GM12891 (cell line): Measurements from ENCODE around the gene KCTD15.

Source experiments
- DNase-seq: peaks from one replicate; pipeline ENCODE4 v3.0.0; 2011; ENCODE audit warnings: low spot score; ENCODE audit not compliant: insufficient read length
- FAIRE-seq: peaks from 2 replicates; lab custom pipeline; 2011; peaks lifted over from hg19 to GRCh38; lab: Jason Lieb, UNC
- PAX5 ChIP-seq: IDR thresholded peaks from 2 replicates; pipeline ENCODE4 v1.6.1; 2011; ENCODE audit warnings: low read length, moderate library complexity, mild to moderate bottlenecking; ENCODE audit not compliant: insufficient read depth, severe bottlenecking
- POLR2A ChIP-seq: IDR thresholded peaks from 2 replicates; pipeline ENCODE4 v1.6.1; 2011; ENCODE audit warnings: low read depth, low read length, control low read depth
- POLR2AphosphoS5 ChIP-seq: IDR thresholded peaks from 2 replicates; pipeline ENCODE4 v1.6.1; 2011; ENCODE audit warnings: low read depth, low read length, control low read depth
- POU2F2 ChIP-seq: IDR thresholded peaks from 2 replicates; pipeline ENCODE4 v1.6.1; 2011; ENCODE audit warnings: low read depth, mild to moderate bottlenecking, control low read depth, low read length, moderate library complexity
- SPI1 ChIP-seq: IDR thresholded peaks from 2 replicates; pipeline ENCODE4 v1.6.1; 2011; ENCODE audit warnings: low read depth, low read length, control low read depth
- TAF1 ChIP-seq: IDR thresholded peaks from 2 replicates; pipeline ENCODE4 v1.6.1; 2011; ENCODE audit warnings: low read depth, low read length, control low read depth

Gene KCTD15

DNA sequence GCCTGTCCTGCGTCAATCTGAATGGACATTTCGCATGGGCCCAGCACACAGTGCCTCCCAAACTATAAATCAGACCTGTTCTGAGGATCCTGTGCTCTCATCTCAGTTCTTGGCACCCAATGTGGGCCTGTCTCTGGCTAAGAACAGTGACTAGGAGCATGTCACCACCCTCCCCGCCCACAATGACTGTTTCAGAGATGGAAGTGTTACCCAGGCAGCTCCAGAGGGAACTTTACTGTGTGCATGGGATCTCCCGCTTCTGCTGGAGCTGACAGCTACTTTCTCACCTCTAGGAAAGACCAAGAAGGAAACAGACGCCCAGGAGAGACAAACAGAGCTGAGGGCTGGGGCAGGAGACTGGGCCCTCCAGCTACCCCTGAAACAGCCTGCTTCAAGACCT is 45.0 kb downstream of the KCTD15 start:
- FAIRE-seq = no peak
- no peak for DNase-seq
- TF ChIP-seq POLR2AphosphoS5 (no peak), POU2F2 (no peak), SPI1 (no peak), TAF1 (no peak), POLR2A (no peak), PAX5 (no peak)

DNA sequence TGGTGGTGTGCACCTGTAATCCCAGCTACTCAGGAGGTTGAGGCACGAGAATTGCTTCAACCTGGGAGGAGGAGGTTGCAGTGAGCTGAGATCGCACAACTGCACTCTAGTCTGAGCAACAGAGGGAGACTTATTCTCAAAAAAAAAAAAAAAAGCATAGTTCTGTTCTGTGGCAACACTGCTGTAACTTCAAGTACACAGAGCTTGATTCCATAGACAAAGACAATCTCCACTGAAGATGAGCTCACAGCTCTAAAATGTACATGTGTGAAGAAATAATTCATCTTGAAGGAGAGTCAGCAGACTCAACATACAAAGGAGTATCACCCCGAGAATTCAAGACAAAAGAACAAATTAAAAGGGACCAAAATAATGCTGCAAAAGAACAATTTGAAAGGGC is 47.8 kb downstream of the KCTD15 start:
- TF ChIP-seq POU2F2 (no peak), POLR2AphosphoS5 (no peak), SPI1 (no peak), POLR2A (no peak), TAF1 (no peak), PAX5 (no peak)
- FAIRE-seq (no peak), DNase-seq (no peak)

DNA sequence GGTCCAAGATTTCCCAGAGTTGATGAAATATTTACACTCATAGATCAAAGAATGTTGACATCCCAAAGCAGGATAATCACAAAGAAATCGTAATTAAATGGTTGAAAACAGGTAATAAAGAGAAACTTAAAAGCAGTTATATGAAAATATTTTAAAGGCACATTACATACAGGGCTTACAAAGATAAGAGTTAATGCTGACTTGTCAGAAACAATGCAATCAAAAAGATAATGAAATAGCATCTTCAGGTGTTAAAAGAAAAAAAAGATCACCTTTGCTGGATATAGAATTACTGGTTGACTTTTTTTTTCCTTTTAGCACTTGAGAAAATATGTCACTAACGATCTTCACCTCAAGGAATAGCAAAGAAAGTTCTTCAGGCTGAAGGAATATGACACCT is 48.8 kb downstream of the KCTD15 start:
- TF ChIP-seq SPI1 = no peak
- no peak for TF ChIP-seq POLR2A
- TF ChIP-seq PAX5 = no peak
- TF ChIP-seq POLR2AphosphoS5 = no peak
- no peak for TF ChIP-seq POU2F2
- TF ChIP-seq TAF1 = no peak
- no peak for DNase-seq
- no peak for FAIRE-seq

DNA sequence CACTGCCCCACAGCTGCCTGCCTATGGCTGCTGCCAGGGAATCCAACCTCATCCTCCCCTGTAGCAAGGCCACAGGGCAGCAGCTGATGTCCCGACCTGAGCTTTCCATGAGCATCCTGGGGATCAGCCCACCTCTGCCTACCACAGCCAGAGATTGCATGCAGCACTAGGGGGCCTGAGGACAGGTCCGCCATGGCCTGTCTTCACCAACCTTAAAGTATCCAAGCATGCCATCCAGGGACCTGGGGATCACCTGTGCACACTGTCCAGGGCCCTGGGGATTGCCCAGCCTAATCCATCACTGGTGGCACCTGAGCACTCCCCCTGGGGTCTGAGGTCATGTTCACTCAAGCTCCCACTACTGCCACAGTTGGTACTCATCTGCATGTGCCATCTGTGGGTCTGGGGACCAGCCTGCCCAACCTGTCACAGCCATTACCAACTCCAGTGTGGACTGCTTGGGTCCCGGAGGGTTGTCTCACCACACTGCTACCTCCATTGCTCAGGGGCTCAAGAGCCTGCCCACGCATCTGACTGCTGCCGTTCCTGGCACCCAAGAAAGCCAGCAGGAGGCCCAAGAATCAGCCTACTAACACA is 53.0 kb downstream of the KCTD15 start:
- FAIRE-seq = no peak
- DNase-seq = no peak
- TF ChIP-seq PAX5 (no peak), SPI1 (no peak), POLR2A (no peak), POU2F2 (no peak), TAF1 (no peak), POLR2AphosphoS5 (no peak)

DNA sequence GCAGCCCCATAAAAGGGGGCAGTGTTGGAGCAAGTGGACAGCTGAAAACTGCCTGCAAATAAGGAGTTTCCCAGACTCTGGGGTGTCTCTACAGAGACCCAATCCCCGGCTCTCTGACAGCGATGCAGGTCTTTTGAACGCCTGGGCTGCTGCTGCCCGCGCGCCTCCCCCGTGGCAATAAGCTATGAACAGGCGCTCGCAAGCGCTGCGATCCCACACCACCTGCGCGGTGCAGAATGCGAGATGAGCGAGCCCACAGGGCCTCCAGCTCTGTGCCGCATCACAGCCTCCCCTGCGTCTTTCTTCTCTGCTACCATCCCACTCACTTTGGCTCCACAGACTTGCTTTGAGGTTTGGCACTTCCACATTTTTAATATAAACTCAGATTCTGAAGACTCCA is 62.3 kb downstream of the KCTD15 start:
- TF ChIP-seq TAF1 (no peak), POU2F2 (no peak), POLR2AphosphoS5 (no peak), PAX5 (no peak), POLR2A (no peak)
- FAIRE-seq (no peak), DNase-seq (no peak)

DNA sequence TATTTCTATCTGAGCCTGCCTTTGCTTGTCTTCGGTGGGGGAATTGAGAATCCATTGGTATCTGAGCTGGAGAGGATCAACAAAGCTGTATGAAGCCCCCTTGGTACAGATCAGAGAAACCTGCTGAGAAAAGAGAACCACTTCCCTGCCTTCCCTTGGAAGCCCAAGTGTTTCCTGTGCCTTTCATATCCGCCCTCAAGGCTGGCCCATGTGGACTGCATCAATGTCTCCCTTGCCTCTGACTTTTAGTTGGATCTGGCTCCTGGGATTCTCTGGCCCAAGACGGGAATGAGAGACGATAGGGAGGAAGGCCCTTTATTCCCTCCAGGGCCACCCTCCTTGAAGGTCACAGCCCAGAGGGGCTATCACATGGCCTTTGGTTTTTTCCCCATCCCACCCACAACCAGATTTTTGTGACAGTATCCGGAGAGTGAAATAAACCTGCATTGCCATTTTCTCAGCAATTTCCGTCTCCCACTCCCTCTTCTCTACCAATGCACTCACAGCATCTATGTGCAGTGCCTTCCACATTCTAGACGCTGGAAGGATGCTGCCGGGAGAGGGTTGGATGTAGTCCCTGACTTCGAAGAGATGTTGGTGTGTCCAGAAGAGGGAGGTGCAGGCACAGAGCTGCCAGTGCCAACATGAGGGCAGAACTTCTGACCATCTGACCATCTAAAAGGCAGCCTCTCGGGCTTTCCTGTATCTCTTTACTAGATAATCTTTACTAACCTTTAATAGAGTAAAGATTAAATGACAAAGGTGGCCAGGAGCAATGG is 63.8 kb downstream of the KCTD15 start:
- FAIRE-seq (no peak), DNase-seq (no peak)
- TF ChIP-seq POLR2AphosphoS5 = no peak
- TF ChIP-seq PAX5 = no peak
- TF ChIP-seq SPI1 = no peak

DNA sequence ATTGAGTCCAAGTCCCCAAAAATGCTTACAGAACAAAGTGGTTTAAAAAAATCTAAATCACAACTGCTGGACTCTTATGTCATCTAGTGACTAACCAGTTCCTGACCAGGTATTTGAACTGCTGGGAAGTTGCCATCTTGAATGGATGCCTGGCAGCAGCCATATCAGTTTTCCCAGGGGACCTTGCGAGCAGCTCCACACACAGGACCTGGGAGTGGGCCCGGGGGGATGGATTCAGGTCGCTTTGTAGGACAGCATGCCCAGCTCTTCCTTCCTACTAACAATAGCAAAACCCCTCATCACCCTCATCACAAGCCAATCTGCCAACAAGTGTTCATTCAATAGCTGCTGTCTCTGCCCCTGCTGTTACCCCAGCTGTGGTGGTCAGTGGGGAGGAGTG is 65.3 kb downstream of the KCTD15 start:
- no peak for TF ChIP-seq TAF1
- TF ChIP-seq POLR2AphosphoS5 = no peak
- FAIRE-seq (no peak), DNase-seq (no peak)

DNA sequence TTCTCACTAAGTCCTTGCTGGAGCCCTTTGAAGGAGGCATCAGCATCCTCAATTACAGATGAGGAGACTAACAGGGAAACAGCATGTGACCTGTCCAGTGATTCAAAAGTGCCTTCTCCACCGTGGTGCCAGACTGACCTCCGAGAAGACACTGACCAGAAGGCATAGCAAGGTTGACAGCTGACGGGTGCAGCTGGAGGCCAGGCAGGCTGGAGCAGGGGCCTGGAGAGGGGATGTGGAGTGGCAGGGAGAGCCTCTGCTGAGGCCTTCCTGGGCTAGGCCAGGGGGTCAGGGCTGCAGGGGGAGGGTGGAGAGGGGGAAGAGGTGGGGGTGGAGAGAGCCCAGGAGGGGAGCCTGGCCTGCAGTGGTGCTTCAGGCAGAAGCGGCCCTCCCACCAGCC is 66.3 kb downstream of the KCTD15 start:
- DNase-seq = no peak
- TF ChIP-seq SPI1 (no peak), TAF1 (no peak), POLR2A (no peak), PAX5 (no peak), POU2F2 (no peak), POLR2AphosphoS5 (no peak)

DNA sequence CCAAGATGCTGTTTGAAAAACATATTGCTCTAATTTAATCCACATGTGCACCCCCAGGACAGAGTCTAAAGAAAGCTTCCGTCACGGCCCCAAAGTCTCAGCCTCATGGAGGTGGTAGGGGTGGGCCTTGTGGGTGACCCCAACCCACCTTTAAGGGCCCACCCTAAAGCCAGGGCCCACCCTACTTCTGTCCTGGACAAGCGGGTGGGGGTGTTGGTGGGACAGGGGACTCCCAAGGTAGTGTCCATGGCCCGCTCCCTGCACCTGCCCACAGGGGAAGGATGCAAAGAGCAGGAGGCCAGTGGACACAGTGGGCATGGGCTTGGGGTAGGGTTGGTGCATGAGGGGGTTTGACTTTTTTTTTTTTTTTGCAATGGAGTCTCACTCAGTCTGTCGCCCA is 66.8 kb downstream of the KCTD15 start:
- FAIRE-seq (no peak), DNase-seq (no peak)
- TF ChIP-seq POLR2A (no peak), POU2F2 (no peak), PAX5 (no peak), POLR2AphosphoS5 (no peak), SPI1 (no peak)

More for the DNA sequence above, 66.3 kb downstream of the KCTD15 start:
- no peak for FAIRE-seq

DNA sequence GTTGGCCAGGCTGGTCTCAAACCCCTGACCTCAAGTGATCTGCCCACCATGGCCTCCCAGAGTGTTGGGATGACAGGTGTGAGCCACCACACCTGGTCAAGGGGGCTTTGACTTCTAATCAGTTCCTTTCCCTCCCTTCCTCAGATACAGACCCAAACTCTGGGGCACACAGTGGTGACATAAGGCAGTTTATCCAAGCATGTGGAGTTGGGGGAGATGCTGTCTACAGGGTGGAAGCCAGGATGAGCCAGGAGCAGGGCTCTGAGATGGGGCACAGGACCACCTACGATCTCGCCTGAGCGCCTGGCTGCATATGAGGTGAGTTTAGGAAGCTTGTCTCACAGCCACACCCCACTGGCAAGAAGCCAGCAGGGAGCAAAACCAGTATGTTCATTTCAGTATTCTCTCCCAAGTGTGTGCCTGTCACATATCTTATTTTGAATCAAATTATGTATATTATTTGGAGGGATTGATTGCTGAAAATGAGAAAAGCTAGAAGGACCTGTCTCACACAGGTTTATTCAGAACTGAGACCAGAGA is 67.7 kb downstream of the KCTD15 start:
- TF ChIP-seq POU2F2 (no peak), POLR2A (no peak), SPI1 (no peak), POLR2AphosphoS5 (no peak), TAF1 (no peak), PAX5 (no peak)
- FAIRE-seq = no peak

DNA sequence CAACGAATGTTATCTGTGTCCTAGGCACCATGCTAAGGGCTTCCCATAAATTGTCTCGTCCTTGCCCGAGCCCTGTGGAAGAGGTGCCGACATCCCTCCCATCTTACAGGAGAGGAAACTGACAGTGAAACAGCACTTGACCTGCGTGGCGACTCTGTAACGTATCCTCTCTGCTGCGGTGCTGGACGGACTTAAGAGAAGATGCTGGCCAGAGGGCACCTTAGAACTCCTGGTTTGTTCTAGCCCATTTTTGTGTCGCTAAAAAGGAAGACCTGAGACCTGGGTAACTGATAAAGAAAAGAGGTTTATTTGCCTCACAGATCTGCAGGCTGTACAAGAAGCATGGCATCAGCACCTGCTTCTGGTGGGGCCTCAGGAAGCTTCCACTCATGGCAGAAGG is 68.6 kb downstream of the KCTD15 start:
- FAIRE-seq = no peak
- TF ChIP-seq SPI1 = no peak
- no peak for TF ChIP-seq POLR2AphosphoS5
- no peak for TF ChIP-seq TAF1
- no peak for TF ChIP-seq PAX5
- TF ChIP-seq POLR2A = no peak
- no peak for DNase-seq

More for the DNA sequence above, 67.7 kb downstream of the KCTD15 start:
- DNase-seq = no peak
